Measurements from ENCODE around the gene DCANP1. TPM values are rescaled to one million over a fixed set of nuclear protein-coding genes. Genes with fewer than 3 reads are reported as not detected.
A peak's percentile ranks its signal among the peaks of the same experiment; 100 is the strongest.

The DCANP1 gene
- total and polyA plus RNA-seq, 2 donors from 2014 or later: not detected

- Histone ChIP-seq H3K9ac (ENCODE audit: low read length in 3 of 3) (no peak overlapping the region), H3K27ac (ENCODE audit: low read depth in 2 of 2, low read length in 2 of 2) (no peak overlapping the region), H3K9me3 (ENCODE audit: control insufficient read depth in 2 of 3, insufficient read depth in 1 of 3, low read length in 3 of 3) (no peaks in the 10 kb centered on the region), H3K4me3 (ENCODE audit: low read length in 3 of 3) (peak overlapping the region in 1 of 3 donors; percentile 29), H3K36me3 (ENCODE audit: control insufficient read depth in 2 of 3, insufficient read depth in 3 of 3, low read length in 3 of 3) (no peaks in the 10 kb centered on the region), H3K27me3 (ENCODE audit: control insufficient read depth, insufficient read depth, low read length) (peaks cover 39% of the 10 kb centered on the region), H3K4me1 (ENCODE audit: control insufficient read depth in 2 of 3, insufficient read depth in 2 of 3, low read depth in 1 of 3, low read length in 3 of 3) (peaks cover 0 to 2% (median 0%) of the 10 kb centered on the region in 3 donors)
- no peak for FAIRE-seq
- TF ChIP-seq, protein P1, sequence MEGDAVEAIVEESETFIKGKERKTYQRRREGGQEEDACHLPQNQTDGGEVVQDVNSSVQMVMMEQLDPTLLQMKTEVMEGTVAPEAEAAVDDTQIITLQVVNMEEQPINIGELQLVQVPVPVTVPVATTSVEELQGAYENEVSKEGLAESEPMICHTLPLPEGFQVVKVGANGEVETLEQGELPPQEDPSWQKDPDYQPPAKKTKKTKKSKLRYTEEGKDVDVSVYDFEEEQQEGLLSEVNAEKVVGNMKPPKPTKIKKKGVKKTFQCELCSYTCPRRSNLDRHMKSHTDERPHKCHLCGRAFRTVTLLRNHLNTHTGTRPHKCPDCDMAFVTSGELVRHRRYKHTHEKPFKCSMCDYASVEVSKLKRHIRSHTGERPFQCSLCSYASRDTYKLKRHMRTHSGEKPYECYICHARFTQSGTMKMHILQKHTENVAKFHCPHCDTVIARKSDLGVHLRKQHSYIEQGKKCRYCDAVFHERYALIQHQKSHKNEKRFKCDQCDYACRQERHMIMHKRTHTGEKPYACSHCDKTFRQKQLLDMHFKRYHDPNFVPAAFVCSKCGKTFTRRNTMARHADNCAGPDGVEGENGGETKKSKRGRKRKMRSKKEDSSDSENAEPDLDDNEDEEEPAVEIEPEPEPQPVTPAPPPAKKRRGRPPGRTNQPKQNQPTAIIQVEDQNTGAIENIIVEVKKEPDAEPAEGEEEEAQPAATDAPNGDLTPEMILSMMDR (IDR thresholded peaks at IDR 0.05; ENCODE audit: borderline replicate concordance, extremely low read depth, insufficient read depth): no peak
- DNase-seq: peak in 4 of 5 donors; percentile 88 to 91 (median 89)
- intact Hi-C loops (cut with DNase I): no loop called here
Measured at GRCh38 chr5:135488727-135489465, 41.7 kb upstream of the DCANP1 start.

DNA sequence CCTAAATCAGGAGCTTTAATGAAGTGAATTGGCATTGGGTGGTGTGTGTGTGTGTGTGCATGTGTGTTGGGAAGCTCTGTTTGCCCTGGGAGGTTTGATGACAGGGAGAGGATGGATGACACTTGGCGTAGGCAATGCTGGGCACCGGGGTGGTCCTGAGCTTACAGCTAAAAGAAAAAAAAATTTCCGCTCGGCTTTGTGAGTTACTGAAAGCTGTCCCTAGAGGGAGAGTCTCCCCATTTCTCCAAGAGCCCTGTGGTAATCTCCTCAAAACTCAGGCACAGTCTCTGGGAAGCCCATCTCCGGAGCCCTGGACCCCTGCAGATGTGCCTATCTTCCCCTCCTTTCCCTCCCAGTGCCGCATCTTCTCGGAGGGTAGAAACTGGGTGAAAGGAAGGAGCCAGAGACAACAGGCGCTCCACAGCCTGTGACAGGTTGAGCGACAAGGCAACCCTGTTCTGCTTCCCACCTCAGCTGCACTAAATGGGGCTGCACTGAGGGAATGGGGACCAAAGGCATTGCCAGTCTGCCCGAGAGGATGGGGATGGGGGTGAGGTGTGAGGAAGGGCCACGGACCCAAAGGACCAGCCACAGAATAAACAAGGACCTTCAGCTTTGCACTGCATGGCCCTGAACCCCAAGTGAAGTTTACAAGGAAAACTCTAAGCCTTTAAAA is 40.8 kb upstream of the DCANP1 start:
- intact Hi-C loops (cut with DNase I): no loop called here
- H3K27me3 ChIP-seq (ENCODE audit: control insufficient read depth, insufficient read depth, low read length): peaks cover 36% of the 10 kb centered on the region
- H3K4me3 ChIP-seq (ENCODE audit: low read length in 3 of 3): no peak overlapping the region
- H3K36me3 ChIP-seq (ENCODE audit: control insufficient read depth in 2 of 3, insufficient read depth in 3 of 3, low read length in 3 of 3): no peaks in the 10 kb centered on the region
- no peak overlapping the region for H3K9ac ChIP-seq (ENCODE audit: low read length in 3 of 3)
- DNase-seq (peak in 1 of 5 donors; percentile 38), FAIRE-seq (no peak)
- TF ChIP-seq, protein P1 (IDR thresholded peaks at IDR 0.05; ENCODE audit: borderline replicate concordance, extremely low read depth, insufficient read depth): no peak
- no peaks in the 10 kb centered on the region for H3K9me3 ChIP-seq (ENCODE audit: control insufficient read depth in 2 of 3, insufficient read depth in 1 of 3, low read length in 3 of 3)
- no peak overlapping the region for H3K27ac ChIP-seq (ENCODE audit: low read depth in 2 of 2, low read length in 2 of 2)
- H3K4me1 ChIP-seq (ENCODE audit: control insufficient read depth in 2 of 3, insufficient read depth in 2 of 3, low read depth in 1 of 3, low read length in 3 of 3): peaks cover 0 to 2% (median 0%) of the 10 kb centered on the region in 3 donors

GRCh38 chr5:135487037-135487395 is 39.9 kb upstream of the DCANP1 start:
- Histone ChIP-seq H3K9me3 (ENCODE audit: control insufficient read depth in 2 of 3, insufficient read depth in 1 of 3, low read length in 3 of 3) (no peaks in the 10 kb centered on the region), H3K36me3 (ENCODE audit: control insufficient read depth in 2 of 3, insufficient read depth in 3 of 3, low read length in 3 of 3) (no peaks in the 10 kb centered on the region), H3K4me3 (ENCODE audit: low read length in 3 of 3) (no peak overlapping the region), H3K4me1 (ENCODE audit: control insufficient read depth in 2 of 3, insufficient read depth in 2 of 3, low read depth in 1 of 3, low read length in 3 of 3) (peaks cover 0 to 2% (median 0%) of the 10 kb centered on the region in 3 donors), H3K27me3 (ENCODE audit: control insufficient read depth, insufficient read depth, low read length) (peaks cover 29% of the 10 kb centered on the region), H3K27ac (ENCODE audit: low read depth in 2 of 2, low read length in 2 of 2) (no peak overlapping the region), H3K9ac (ENCODE audit: low read length in 3 of 3) (no peak overlapping the region)
- DNase-seq: no peak
- FAIRE-seq: no peak
- TF ChIP-seq, protein P1 (IDR thresholded peaks at IDR 0.05; ENCODE audit: borderline replicate concordance, extremely low read depth, insufficient read depth): no peak
- intact Hi-C loops (cut with DNase I): no loop called here
